Measurements from ENCODE around the gene HMCES.

- TF ChIP-seq, protein P1, sequence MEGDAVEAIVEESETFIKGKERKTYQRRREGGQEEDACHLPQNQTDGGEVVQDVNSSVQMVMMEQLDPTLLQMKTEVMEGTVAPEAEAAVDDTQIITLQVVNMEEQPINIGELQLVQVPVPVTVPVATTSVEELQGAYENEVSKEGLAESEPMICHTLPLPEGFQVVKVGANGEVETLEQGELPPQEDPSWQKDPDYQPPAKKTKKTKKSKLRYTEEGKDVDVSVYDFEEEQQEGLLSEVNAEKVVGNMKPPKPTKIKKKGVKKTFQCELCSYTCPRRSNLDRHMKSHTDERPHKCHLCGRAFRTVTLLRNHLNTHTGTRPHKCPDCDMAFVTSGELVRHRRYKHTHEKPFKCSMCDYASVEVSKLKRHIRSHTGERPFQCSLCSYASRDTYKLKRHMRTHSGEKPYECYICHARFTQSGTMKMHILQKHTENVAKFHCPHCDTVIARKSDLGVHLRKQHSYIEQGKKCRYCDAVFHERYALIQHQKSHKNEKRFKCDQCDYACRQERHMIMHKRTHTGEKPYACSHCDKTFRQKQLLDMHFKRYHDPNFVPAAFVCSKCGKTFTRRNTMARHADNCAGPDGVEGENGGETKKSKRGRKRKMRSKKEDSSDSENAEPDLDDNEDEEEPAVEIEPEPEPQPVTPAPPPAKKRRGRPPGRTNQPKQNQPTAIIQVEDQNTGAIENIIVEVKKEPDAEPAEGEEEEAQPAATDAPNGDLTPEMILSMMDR (IDR thresholded peaks at IDR 0.05) = no peak
- TF ChIP-seq POLR2A (IDR thresholded peaks at IDR 0.05) = no peak
- no peak for TF ChIP-seq POLR2AphosphoS5 (IDR thresholded peaks at IDR 0.05)
- no peak for TF ChIP-seq EP300 (IDR thresholded peaks at IDR 0.05)
These were observed 7.0 kb upstream of the HMCES start for GRCh38 chr3:129271674-129272073.
